Thoracic aorta (tissue), 2 donors: ENCODE data around the gene C10orf95. TPM values are rescaled to one million over a fixed set of nuclear protein-coding genes. Genes with fewer than 3 reads are reported as not detected.
A peak's percentile ranks its signal among the peaks of the same experiment; 100 is the strongest.

Experiments
- ATAC-seq: fragments of 150-250 bp; one replicate; pipeline ENCODE4 v1.8.0; 2017; ENCODE audit warnings: low read depth; ENCODE audit not compliant: insufficient number of reproducible peaks, low FRiP score
- DNase-seq: peaks from one replicate; pipeline ENCODE4 v3.0.0-alpha.2; 2020; ENCODE audit warnings: low spot score
- H3K27ac ChIP-seq, 2 donors: fragments of 200-600 bp; sonication (generic); 1 replicate in 1 of 2; 2 replicates in 1 of 2; pipeline ENCODE4 v1.5.1; 2016; ENCODE audit warnings: mild to moderate bottlenecking in 2 of 2, moderate library complexity in 2 of 2
- H3K27me3 ChIP-seq: fragments of 200-600 bp; sonication (generic); replicated peaks from 2 replicates; pipeline ENCODE4 v1.6.0; 2016; ENCODE audit warnings: mild to moderate bottlenecking; ENCODE audit not compliant: insufficient read depth
- H3K36me3 ChIP-seq: fragments of 200-600 bp; sonication (generic); one replicate; pipeline ENCODE4 v1.5.1; 2016
- H3K4me1 ChIP-seq, 2 donors: fragments of 200-600 bp; sonication (generic); 1 replicate in 1 of 2; 2 replicates in 1 of 2; pipeline versions ENCODE4 v1.5.1 to v1.6.0; 2016; ENCODE audit warnings: low read depth in 2 of 2, mild to moderate bottlenecking in 1 of 2; ENCODE audit not compliant: control insufficient read depth in 1 of 2
- H3K4me3 ChIP-seq: fragments of 200-600 bp; sonication (generic); 2 replicates; pipeline ENCODE4 v1.5.1; 2016; ENCODE audit warnings: mild to moderate bottlenecking
- H3K9me3 ChIP-seq: fragments of 200-600 bp; sonication (generic); 2 replicates; pipeline ENCODE4 v1.5.1; 2016
- CTCF ChIP-seq: fragments of 200-600 bp; sonication (generic); IDR thresholded peaks from one replicate; pipeline ENCODE4 v1.5.1; 2019; ENCODE audit warnings: antibody characterized with exemption
- total RNA-seq, 2 donors: library from RNA; depleted of rRNA; stranded (reverse); fragments of >200 nt; gene quantifications; one replicate each; pipeline versions ENCODE4 v1.1.0 to v1.2.3, GENCODE V29; 2016

The C10orf95 gene
- total RNA-seq, 2 donors from 2014 or later: not detected

GRCh38 chr10:102425444-102425843 is 25.9 kb downstream of the C10orf95 start:
- Histone ChIP-seq H3K27ac (no peak overlapping the region), H3K36me3 (peaks cover 16% of the 10 kb centered on the region), H3K4me1 (peaks cover 11 to 18% of the 10 kb centered on the region in 2 donors), H3K27me3 (no peaks in the 10 kb centered on the region), H3K4me3 (no peak overlapping the region), H3K9me3 (no peaks in the 10 kb centered on the region)
- DNase-seq (no peak), ATAC-seq (no peak)
- no peak for TF ChIP-seq CTCF

- Histone ChIP-seq H3K4me3 (no peak overlapping the region), H3K9me3 (no peaks in the 10 kb centered on the region), H3K27ac (no peak overlapping the region), H3K4me1 (peaks cover 15 to 22% of the 10 kb centered on the region in 2 donors), H3K36me3 (peaks cover 16% of the 10 kb centered on the region), H3K27me3 (no peaks in the 10 kb centered on the region)
- DNase-seq (no peak), ATAC-seq (no peak)
- no peak for TF ChIP-seq CTCF
Measured at GRCh38 chr10:102424916-102425315, 26.4 kb downstream of the C10orf95 start.

GRCh38 chr10:102424145-102424544 is 27.2 kb downstream of the C10orf95 start:
- H3K4me1 ChIP-seq: peaks cover 21 to 29% of the 10 kb centered on the region in 2 donors

GRCh38 chr10:102423372-102423968 is 27.9 kb downstream of the C10orf95 start:
- no peak for TF ChIP-seq CTCF
- Histone ChIP-seq H3K27ac (no peak overlapping the region), H3K4me1 (peaks cover 21 to 33% of the 10 kb centered on the region in 2 donors), H3K27me3 (no peaks in the 10 kb centered on the region), H3K36me3 (peaks cover 16% of the 10 kb centered on the region), H3K9me3 (no peaks in the 10 kb centered on the region), H3K4me3 (no peak overlapping the region)
- ATAC-seq (no peak), DNase-seq (no peak)

More at GRCh38 chr10:102424145-102424544, 27.2 kb downstream of the C10orf95 start:
- Histone ChIP-seq H3K27ac (no peak overlapping the region), H3K4me3 (no peak overlapping the region), H3K27me3 (no peaks in the 10 kb centered on the region), H3K9me3 (no peaks in the 10 kb centered on the region), H3K36me3 (peaks cover 16% of the 10 kb centered on the region)
- ATAC-seq (no peak), DNase-seq (no peak)
- TF ChIP-seq CTCF: no peak

- Histone ChIP-seq H3K27me3 (no peaks in the 10 kb centered on the region), H3K36me3 (peaks cover 16% of the 10 kb centered on the region), H3K4me3 (peak overlapping the region; percentile 99), H3K4me1 (peaks cover 21 to 33% of the 10 kb centered on the region in 2 donors), H3K9me3 (no peaks in the 10 kb centered on the region), H3K27ac (peak overlapping the region; percentile 72 to 80)
- DNase-seq: no peak
- TF ChIP-seq CTCF: peak; percentile 68
- no peak for ATAC-seq
Measured at GRCh38 chr10:102422545-102423129, 28.7 kb downstream of the C10orf95 start.
